Activated CD8-positive, alpha-beta memory T cell treated with anti-CD3 and anti-CD28 coated beads, Interleukin-2, amount 50 U/mL, for 24 hours (primary cell): ENCODE results near the gene GLIS1.

Source experiments
- DNase-seq: peaks from one replicate; pipeline ENCODE4 v3.0.0-alpha.2; 2020; ENCODE audit errors: extremely low read depth

GLIS1 gene

GRCh38 chr1:53530550-53530949 is 208.4 kb downstream of the GLIS1 start:
- no peak for DNase-seq

- DNase-seq: no peak
Measured at GRCh38 chr1:53529555-53529954, 209.4 kb downstream of the GLIS1 start.

- DNase-seq: no peak
Measured at GRCh38 chr1:53527368-53527767, 211.6 kb downstream of the GLIS1 start.

GRCh38 chr1:53526451-53527101 is 212.4 kb downstream of the GLIS1 start:
- DNase-seq: no peak

GRCh38 chr1:53525595-53525994 is 213.4 kb downstream of the GLIS1 start:
- no peak for DNase-seq

GRCh38 chr1:53524428-53525375 is 214.3 kb downstream of the GLIS1 start:
- no peak for DNase-seq

GRCh38 chr1:53521924-53522552 is 216.9 kb downstream of the GLIS1 start:
- DNase-seq: no peak

- no peak for DNase-seq
Measured at GRCh38 chr1:53520481-53520880, 218.5 kb downstream of the GLIS1 start.

GRCh38 chr1:53519421-53519820 is 219.5 kb downstream of the GLIS1 start:
- no peak for DNase-seq

- no peak for DNase-seq
Measured at GRCh38 chr1:53518775-53519174, 220.2 kb downstream of the GLIS1 start.

GRCh38 chr1:53517821-53518352 is 221.1 kb downstream of the GLIS1 start:
- DNase-seq: no peak

GRCh38 chr1:53517109-53517508 is 221.9 kb downstream of the GLIS1 start:
- DNase-seq: no peak

GRCh38 chr1:53516181-53516580 is 222.8 kb downstream of the GLIS1 start:
- DNase-seq: no peak

- no peak for DNase-seq
Measured at GRCh38 chr1:53514436-53514835, 224.5 kb downstream of the GLIS1 start.

- DNase-seq: no peak
Measured at GRCh38 chr1:53513846-53514245, 225.1 kb downstream of the GLIS1 start.

- no peak for DNase-seq
Measured at GRCh38 chr1:53512807-53513755, 225.9 kb downstream of the GLIS1 start.

- no peak for DNase-seq
Measured at GRCh38 chr1:53511933-53512806, 226.8 kb downstream of the GLIS1 start.

- no peak for DNase-seq
Measured at GRCh38 chr1:53511323-53511932, 227.5 kb downstream of the GLIS1 start.

GRCh38 chr1:53510215-53510614 is 228.7 kb downstream of the GLIS1 start:
- DNase-seq: no peak

GRCh38 chr1:53509775-53510174 is 229.2 kb downstream of the GLIS1 start:
- DNase-seq: no peak
